Inflammatory macrophage treated with lipopolysaccharide for 1 hour (primary cell): Measurements from ENCODE around the gene VWA8.
"Not testable (repeated sequence)": the region's sequence is repeated elsewhere in the genome, so short reads cannot be mapped to it uniquely, and the experiment has no call there.

Source experiments
- DNase-seq, 2 donors: peaks; one replicate each; pipeline ENCODE4 v3.0.0-alpha.2; 2020 to 2022

Gene VWA8

GRCh38 chr13:41577436-41577835 is 383.5 kb downstream of the VWA8 start:
- DNase-seq, result peak; percentile 53 to 72

GRCh38 chr13:41573640-41574039 is 387.3 kb downstream of the VWA8 start:
- DNase-seq, result not testable (repeated sequence)

GRCh38 chr13:41571817-41572340 is 389.0 kb downstream of the VWA8 start:
- DNase-seq, result not testable (repeated sequence)

GRCh38 chr13:41568972-41569351 is 391.9 kb downstream of the VWA8 start:
- no peak for DNase-seq

- DNase-seq, result no peak
Measured at GRCh38 chr13:41568143-41568971, 392.6 kb downstream of the VWA8 start.

GRCh38 chr13:41567363-41567762 is 393.5 kb downstream of the VWA8 start:
- DNase-seq, result no peak

- no peak for DNase-seq
Measured at GRCh38 chr13:41565846-41566245, 395.1 kb downstream of the VWA8 start.

GRCh38 chr13:41565216-41565615 is 395.7 kb downstream of the VWA8 start:
- no peak for DNase-seq

GRCh38 chr13:41563984-41564365 is 396.9 kb downstream of the VWA8 start:
- no peak for DNase-seq

GRCh38 chr13:41563341-41563983 is 397.4 kb downstream of the VWA8 start:
- no peak for DNase-seq

GRCh38 chr13:41562541-41563178 is 398.2 kb downstream of the VWA8 start:
- DNase-seq, result no peak

GRCh38 chr13:41562083-41562482 is 398.8 kb downstream of the VWA8 start:
- no peak for DNase-seq

- no peak for DNase-seq
Measured at GRCh38 chr13:41561170-41561569, 399.7 kb downstream of the VWA8 start.

GRCh38 chr13:41558781-41559560 is 401.9 kb downstream of the VWA8 start:
- DNase-seq, result no peak

- no peak for DNase-seq
Measured at GRCh38 chr13:41557719-41558118, 403.2 kb downstream of the VWA8 start.

- DNase-seq, result no peak
Measured at GRCh38 chr13:41554626-41555386, 406.1 kb downstream of the VWA8 start.

GRCh38 chr13:41554180-41554579 is 406.7 kb downstream of the VWA8 start:
- no peak for DNase-seq

- DNase-seq, result no peak
Measured at GRCh38 chr13:41552031-41552430, 408.9 kb downstream of the VWA8 start.

- DNase-seq, result no peak
Measured at GRCh38 chr13:41550276-41550675, 410.6 kb downstream of the VWA8 start.

- DNase-seq, result no peak
Measured at GRCh38 chr13:41549491-41549890, 411.4 kb downstream of the VWA8 start.

- DNase-seq, result no peak
Measured at GRCh38 chr13:41548910-41549309, 412.0 kb downstream of the VWA8 start.

- no peak for DNase-seq
Measured at GRCh38 chr13:41548031-41548430, 412.9 kb downstream of the VWA8 start.
